Measurements from ENCODE around the gene NFIA.

NFIA gene

DNA sequence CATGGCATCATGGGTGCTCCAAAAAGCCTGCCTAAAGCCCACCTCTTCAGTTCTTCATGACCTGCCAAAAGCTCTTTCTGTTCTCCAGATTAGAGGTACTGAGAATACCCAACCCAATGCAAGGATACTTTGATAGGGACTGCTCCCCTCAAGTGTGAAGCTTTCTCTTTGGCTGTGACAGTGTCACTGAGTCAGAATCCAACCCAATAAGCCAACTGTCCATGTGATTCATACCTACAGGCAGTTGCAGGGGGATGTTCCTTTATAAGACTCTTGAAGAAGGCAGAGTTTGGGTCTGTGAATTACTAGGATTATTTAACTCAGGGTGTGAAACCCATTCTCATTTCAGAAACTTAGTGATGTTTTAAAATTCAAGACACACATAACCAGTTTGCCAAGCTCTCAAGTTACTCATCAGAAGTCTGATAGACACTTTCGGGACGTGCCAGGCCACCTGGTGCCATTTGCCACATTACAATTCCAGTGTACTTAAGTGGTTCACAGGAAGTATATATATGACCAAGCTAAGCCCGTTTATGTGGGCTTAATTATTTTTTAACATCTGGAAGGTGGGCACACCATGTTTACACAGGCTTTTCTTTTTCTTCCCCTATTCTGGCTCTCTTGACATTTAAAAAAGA lies 265.8 kb downstream of the NFIA start:
- DNase-seq, result no peak

DNA sequence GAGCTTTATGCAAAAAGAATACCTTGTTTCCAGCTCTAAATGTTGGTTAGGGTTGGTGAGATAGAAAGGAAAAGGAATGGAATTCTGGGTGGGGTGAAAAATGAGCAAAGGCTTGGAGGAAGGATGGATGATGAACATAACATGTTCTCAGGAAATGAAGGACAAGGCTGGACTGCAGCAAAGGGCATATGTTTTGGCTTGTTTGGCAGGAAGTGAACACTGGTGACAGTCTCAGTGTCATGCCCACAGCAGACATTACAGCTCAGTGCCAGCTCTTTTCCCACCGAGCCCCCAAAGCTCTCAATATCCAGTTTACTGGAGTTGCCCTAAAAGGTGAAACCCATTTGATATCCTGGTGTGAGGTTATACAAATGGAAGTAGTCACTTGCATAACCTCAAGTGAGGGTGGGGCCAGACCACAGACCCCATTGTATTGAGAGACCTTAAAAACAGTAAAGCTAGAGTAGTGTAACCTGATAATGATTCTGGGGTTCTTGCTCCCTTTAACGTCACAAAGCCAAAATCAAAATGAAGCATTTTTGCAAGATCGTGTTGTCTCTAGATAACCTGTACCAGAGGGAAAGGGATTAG lies 270.6 kb downstream of the NFIA start:
- DNase-seq, result no peak

DNA sequence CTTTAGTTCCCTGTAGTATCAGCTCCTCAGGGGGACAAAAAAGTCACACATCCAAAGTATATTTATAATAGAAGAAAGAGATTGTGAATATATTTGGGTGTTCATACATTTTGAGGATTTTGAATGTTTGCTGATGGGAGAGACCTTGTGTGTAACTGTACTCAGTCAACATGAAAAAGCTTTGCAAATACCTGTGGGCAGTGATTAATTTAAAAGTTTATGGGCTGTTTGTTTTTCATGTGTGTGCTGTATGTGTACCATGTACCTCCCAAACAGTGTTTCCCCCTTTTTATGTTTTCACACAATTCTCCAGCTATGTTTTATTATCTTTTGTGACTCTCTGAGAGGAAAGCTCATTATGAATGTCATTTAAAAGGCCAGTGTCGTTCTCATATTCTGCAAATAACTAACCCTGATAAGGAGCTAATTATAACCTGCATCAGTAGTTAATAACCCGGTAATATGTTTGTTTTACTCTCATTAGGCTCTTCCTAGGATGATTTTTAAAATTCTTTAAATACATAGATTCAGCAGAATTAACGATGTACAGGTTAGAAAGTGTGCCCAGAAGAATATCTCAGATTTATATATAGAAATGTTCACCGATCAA lies 271.5 kb downstream of the NFIA start:
- DNase-seq, result no peak

DNA sequence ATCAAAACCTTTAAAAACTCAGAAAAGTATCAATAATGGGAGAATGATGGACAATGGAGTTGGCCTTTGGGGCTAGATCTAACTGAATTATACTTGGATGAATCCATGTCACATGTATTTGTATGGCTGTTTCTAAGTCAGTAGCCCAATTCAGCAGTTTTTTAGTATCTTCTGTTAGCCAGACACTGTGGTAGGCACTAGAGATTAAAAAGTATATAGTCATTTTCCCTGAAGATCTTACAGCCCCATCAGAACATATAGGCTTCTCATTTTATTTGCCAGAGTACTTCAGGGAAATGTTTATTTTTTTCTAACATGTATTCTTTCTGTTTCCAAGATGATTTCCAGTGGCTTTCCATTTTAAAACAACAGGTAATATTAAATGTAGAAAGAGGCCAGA lies 273.7 kb downstream of the NFIA start:
- DNase-seq, result no peak

DNA sequence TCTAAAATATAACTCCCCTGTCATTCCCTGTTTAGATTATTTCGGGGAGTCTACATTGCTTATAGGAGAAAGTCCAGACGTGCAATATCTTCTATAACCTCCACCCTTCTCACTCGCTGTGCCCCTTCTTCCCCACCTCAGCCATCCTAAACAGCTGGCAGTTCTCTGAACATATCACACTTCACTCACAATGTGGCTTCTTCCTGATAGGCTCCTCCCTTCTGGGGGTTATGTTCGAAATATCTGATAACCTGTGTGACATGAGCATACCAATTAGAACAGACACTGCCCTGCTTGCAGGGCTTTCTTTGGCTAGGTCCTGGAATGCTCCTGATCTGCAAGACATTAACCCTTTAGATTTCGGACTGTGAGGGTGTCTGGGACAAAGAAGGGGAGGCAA lies 274.6 kb downstream of the NFIA start:
- no peak for DNase-seq

DNA sequence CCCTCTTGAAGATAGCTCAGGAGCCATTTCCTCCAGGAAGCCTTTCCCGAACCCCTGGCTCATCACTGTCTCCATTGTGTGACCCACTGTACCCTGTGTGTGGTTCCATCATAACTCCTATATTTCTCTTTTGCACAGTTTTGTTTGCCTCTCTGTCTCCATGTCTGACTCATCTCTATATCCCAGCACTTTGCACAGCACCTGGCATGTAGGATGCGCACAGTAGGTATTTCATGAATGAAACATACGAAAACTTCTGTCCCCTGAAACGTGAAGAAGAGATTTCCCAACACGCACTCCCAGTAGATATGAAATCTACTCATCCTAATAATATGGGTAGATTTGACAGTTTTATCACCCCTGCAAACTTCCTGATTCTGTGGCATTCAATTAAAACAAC lies 275.2 kb downstream of the NFIA start:
- DNase-seq, result no peak

DNA sequence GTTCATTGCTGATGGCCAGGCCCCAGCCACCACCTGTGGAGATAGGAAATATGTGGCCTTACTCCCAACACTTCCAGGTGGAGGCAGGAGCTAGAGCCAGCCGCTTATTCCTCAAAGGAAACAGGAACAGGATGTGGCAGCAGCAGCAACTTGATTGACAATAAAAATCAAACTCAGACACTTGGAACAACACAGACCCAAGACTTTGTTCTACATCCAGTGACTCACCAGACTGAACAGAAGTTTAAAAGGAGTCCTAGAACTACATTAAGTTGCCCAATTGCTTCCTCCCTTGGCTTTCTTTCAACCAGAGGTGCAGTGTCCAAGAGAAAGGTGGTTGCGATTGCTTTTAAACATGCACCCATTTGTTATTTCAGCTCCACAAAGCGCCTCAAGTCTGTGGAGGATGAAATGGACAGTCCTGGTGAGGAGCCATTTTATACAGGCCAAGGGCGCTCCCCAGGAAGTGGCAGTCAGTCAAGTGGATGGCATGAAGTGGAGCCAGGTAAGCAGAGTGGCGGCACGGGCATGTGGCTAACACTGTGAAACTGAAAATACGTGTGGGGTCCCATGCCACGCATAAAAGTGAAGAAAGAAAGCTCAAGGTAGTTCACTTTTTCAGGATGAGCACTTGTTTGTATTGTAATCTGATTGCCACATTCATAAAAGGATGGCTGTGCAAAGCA lies 276.6 kb downstream of the NFIA start:
- no peak for DNase-seq

DNA sequence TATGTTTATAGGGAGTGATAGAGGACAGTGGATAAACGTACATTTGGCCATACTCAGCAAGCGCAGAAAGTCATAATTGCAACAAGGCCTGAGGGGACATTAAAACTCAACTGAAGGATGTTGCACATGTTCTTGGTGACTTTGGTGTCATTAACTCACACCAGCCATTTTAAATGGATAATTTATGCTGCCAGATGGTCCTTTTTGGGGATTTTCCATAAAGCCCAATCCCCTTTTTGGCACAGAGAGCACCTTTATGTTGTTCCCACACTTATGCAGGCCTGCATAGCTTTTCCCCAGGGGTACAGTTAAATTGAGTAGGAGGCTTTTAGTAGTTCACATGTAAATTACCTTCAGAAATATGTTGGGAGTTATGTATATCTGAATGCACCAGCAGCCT lies 279.6 kb downstream of the NFIA start:
- DNase-seq, result no peak

DNA sequence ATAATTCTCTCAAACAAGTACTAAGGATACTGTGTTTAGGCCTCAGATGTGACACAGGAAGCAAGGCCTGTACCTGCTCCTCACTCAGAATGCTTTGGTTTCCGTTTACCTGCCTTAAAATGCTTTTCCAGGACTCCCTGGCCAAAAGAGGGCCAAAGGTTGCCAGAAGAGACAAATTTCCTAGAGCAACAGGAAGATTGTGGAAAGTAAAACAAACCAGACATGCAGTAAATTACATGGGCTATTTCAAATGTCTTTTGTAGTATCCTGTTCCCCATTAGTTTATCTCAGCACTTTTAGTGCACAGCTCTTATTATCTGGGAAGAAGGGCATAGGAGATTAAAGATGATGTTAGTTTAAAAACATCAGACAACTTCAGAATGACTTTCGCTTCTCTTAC lies 280.0 kb downstream of the NFIA start:
- no peak for DNase-seq

DNA sequence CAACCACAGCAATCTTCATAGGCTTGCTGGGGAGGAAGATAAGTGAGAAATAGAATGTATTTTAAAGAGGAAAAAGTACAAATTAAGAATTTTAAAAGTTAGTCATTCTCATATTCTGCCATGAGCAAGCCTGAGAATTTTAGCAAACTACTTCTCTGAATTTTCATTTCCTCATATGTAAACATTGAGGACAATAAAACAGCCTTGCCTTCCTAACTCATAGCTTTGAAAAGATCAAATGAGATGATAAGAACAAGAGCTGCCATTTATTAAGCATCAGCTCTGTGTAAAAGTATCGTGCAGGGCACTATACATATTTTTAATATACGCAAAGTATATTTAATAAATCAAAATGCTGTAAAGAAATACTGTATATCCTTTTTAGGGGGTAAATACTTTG lies 286.0 kb downstream of the NFIA start:
- DNase-seq, result no peak

DNA sequence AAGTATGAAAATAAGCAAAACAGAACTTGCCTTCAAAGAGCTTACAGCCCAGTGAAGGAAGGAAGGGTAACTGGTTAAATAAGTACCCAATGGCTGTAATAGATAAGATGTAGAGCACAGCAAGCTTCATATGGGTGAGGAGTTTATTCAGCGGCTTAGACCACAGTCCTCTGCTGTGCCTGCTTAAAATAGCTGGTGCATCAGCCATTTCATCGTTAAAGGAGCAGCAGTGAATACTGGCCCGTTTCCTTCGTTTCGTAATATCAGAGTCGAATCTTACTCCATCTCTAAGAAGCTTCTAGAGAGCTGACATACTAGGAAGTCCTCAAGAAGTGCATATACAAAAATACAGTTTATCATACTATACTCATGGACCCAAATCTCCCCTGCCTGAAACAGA lies 286.5 kb downstream of the NFIA start:
- DNase-seq, result no peak

DNA sequence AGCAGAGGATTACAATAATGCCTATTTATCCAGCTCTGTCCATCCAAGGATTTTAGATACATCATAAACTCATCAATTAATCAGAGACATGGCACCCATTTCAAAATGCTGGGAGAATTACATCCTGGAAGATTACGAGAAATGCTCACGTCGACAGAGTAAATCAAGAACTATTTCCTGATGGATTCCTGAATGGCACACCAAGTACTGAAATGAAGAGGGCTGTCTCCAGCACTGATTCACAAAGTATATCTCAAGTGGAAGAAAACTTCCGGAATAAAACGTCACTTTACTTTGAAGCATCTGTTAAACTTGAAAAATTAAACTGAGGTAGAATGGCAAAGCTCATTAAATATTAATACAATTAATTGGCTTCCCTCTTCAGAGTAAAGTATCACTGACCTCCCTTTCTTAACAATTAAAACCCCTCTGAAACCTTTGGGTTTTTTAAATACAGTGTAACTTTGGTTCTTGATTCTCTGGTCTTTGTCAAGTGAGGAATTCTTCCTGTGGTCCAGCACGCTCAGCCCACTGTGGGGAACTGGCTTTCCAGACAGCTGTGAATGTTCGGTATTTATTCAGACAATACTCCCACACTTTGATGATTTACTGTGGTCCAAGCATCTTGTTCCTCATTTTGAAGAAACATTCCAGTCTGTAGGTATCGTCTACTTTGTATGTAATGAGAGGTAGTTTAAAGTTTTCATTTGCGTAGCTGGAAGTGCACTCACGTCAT lies 288.0 kb downstream of the NFIA start:
- no peak for DNase-seq

DNA sequence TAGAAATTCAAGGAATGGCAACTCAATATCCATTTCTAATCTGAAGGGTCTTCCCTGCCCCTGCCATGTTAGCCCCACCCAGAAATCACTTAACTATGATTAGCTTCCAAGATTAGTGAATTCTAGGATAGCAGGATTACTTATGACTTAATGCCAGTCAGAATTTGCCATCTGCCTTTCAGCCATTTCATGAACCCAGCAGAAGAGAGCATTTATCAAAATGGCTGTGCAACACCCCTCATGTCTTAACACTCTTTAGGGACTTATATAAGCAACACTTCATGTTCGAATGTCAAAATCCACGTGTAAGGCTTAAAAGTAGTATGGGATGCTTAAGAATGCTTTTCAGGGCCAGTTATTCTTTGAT lies 288.5 kb downstream of the NFIA start:
- DNase-seq, result no peak

DNA sequence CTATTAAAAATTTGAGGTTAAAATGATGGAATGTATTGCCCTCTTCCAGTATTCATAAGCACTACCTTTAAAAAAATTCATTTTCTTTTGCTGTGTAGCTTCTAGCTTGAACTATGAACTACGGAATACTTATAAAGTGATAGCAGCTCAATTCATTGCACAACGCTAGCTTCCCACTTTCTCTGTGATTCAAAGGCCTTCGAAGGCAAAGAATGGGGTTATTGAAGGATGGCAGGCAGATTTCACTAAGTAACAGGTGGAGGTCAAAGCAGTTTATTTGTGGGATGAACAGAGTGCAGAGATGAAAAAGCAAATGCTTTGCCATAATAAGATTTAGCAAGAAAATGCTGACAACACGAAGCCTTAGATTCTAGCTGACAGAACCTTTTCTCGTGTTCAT lies 290.6 kb downstream of the NFIA start:
- DNase-seq, result no peak

DNA sequence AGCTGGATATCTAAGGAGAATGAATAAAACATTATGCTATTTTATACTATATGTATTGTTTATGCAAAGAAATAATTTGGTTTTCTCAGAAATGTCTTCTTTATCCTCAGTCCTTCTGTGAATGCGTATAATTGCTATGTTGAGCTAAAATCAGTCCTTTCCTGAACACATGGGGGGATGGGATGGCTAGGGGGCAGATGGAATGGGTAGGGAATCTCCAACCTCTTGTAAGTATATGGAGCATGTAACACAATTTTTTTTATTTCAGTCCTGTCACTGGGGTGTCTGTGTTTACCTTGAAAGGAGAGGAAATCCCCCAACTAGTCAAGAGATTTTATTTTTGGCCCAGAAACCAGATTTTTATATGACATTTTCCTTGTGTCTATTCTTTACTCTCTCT lies 291.8 kb downstream of the NFIA start:
- no peak for DNase-seq

DNA sequence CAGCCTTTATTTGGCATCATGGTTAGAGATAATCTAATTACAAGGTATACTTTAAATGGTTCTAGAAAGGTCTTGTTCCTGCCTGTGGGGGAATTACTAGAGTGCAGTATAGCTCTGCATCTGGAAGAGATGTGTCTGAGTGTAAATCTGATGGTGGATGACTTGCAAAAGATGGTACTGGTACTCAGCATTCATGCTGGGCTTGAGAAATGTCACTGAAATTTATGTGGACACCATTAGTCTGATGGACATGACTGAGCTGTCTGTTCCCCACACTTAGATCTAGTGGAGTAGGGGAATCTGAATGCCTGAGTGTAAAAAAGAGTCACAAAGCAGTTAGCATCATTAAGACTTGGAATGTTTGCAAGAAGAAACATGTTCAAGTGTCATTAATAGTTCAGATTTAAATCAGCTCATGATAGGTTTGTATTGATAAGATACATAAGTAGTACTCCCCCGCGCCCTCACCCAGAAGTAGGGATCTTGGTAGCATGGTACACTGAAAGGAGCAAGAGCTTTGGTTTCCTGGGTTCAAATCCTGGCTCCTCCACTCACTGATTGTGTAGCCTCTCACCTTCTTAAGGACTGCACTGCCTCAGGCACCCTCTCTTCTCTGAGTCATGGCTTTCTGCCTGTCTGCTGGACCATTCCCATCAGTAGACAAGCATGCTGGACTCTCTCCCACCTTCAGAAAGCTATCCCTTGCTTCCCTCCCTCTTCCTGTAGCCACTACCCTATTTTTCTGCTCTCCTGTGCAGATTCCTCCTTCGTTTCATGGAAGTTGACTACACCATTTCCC lies 292.9 kb downstream of the NFIA start:
- DNase-seq, result no peak

DNA sequence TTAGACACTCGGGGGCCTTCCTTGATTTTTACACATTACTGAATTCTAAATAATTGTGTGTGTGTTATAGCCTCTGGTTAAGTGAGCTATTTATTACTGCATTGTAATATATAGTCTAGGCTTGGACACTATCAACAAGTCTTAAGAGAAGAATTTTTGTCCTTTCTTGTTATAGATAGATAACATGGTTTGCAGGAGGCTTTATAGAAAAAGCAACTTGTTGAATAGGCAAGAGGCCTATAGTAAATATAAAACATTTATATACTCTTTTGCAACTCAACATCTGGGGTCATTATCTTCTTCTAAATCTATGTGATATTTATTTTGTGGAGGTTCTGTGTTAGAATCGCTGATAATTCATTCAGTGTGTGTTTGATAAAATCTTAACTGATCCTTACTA lies 293.8 kb downstream of the NFIA start:
- no peak for DNase-seq

DNA sequence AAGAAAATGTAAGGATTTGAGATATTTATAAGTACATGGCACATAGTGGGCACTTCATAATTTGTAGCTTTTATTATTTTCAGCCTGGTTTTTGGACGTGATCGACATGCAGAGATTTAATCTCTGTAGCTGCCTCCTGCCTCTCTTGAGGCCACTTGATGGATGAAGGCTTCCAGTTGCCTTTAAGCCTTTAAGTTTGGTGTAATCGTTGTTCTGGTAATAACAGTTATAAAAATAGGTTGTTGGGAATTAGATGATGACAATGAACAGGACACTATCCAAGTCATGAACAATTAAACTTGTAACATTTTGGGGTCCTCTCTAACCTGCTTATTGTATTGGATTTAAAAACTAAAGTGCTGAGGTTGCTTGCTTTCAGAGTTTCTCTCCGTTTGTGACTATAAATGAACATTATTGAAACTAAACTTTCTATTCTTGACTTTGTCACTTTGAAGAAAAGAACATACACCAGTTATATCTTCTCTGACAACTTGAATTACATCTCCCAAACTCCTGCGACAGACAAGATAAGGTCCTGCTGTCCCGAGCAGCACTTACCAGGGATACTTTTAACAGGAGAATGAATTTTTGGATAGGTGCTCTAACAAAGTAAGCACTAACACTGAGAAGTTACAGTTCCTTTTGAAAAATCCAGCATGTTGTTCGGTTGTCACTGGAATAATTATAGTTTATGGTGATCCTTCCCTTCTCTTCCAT lies 295.0 kb downstream of the NFIA start:
- no peak for DNase-seq

DNA sequence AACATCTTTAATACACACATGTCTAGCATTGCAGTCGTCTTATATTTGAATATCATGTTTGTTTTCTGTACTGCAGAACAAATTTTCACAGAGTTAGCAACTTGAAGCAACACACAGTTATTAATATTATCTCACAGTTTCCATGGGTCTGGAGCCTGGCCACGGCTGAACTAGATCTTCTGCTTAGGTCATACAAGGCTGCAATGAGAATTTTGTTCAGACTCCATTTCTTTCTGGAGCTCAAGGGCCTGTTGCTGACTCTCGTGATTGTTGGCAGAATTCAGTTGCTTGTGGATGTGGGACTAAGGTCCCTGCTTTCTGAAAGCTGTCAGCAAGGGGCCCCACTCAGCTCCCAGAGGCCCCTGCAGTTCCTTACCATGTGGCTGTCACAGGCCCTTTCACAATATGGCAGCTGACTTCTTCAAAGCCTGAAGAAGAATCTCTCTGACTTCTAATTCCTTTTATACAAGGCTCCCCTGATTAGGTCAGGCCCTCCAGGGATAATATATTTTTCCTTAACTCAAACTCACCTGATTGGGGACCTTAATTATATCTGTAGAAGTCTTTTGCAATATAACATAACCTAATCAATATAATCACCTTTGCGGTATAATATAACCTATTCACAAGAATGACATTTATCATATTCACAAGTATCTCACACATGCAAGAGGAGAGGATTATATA lies 296.3 kb downstream of the NFIA start:
- no peak for DNase-seq

DNA sequence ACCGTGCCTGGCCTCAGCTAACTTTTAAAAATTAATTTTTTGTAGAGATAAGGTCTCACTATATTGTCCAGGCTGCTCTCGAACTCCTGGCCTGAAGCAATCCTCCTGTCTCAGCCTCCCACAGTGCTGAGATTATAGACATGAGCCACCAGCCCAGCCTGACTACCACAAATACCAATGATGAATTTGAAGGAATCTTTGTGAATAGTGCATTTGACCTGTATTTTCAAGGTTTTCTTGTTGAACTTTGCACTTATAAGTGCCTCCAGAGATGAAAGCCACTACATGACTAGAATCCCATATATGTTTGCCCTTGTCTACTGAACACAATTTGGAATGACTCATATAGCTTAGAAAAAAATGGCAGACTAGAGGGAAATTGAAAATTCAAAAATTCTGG lies 297.3 kb downstream of the NFIA start:
- DNase-seq, result no peak

DNA sequence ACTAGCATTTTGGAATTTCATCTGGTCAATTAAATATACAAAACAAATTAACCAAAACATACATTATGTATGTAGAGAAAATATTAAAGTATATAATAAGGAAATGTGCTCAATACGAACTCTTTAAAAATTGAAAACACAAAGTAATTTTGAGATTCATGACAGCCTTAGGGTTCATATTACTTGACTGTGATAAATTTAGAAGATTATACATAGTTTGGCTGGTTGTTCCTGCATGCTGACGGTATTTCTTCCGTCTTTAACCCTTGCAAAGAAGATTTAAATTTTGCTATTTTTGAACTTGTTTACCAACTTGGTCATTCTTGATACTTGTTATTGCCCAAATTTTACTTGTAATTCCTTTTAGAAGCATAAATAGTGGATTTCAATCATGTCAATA lies 298.2 kb downstream of the NFIA start:
- no peak for DNase-seq

DNA sequence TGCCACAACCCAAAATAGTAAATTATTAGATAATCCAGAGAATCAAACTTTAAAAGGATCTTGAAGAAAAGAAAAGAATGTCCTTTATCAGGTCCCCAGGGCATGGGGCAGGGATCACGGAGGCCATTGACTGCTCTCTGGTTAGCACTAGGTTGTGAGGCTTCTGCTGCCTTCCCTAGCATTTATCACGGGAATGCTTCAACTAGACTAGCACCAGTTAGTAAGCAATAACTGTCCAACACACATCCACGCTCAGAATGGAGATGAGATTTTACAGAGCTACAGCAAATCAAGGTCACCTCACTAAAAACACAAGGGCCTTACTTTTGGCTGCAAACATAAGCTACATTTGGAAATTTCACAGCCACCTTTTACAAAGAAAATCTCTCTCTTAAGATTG lies 304.0 kb downstream of the NFIA start:
- DNase-seq, result no peak
